ENCODE measurements around the gene HSP90AA1.
A peak's percentile ranks its signal among the peaks of the same experiment; 100 is the strongest.
"Not testable (repeated sequence)": the region's sequence is repeated elsewhere in the genome, so short reads cannot be mapped to it uniquely, and the experiment has no call there.

The HSP90AA1 gene

GRCh38 chr14:102086972-102087761 lies at the start of gene HSP90AA1:
Gene HSP90AA1 (minus strand): TSS chr14:102087044. CDS start chr14:102086378, 666 bp downstream.
- peak; percentile 97 for DNase-seq (ENCODE audit: low spot score)

- not testable (repeated sequence) for DNase-seq (ENCODE audit: low spot score)
Observed at GRCh38 chr14:102135456-102135855, 48.6 kb upstream of the HSP90AA1 start.

GRCh38 chr14:102134719-102135118 lies 47.9 kb upstream of the HSP90AA1 start:
- DNase-seq (ENCODE audit: low spot score): not testable (repeated sequence)

GRCh38 chr14:102134021-102134420 lies 47.2 kb upstream of the HSP90AA1 start:
- DNase-seq (ENCODE audit: low spot score): not testable (repeated sequence)

- no peak for DNase-seq (ENCODE audit: low spot score)
Observed at GRCh38 chr14:102131741-102132140, 44.9 kb upstream of the HSP90AA1 start.

- no peak for DNase-seq (ENCODE audit: low spot score)
Observed at GRCh38 chr14:102126807-102127455, 40.1 kb upstream of the HSP90AA1 start.

GRCh38 chr14:102125546-102125945 lies 38.7 kb upstream of the HSP90AA1 start:
- DNase-seq (ENCODE audit: low spot score): no peak

- no peak for DNase-seq (ENCODE audit: low spot score)
Observed at GRCh38 chr14:102124419-102124818, 37.6 kb upstream of the HSP90AA1 start.

GRCh38 chr14:102121567-102121966 lies 34.7 kb upstream of the HSP90AA1 start:
- DNase-seq (ENCODE audit: low spot score): no peak

GRCh38 chr14:102120888-102121287 lies 34.0 kb upstream of the HSP90AA1 start:
- DNase-seq (ENCODE audit: low spot score): no peak

- no peak for DNase-seq (ENCODE audit: low spot score)
Observed at GRCh38 chr14:102117852-102118251, 31.0 kb upstream of the HSP90AA1 start.

GRCh38 chr14:102116361-102117180 lies 29.7 kb upstream of the HSP90AA1 start:
- no peak for DNase-seq (ENCODE audit: low spot score)

- DNase-seq (ENCODE audit: low spot score): no peak
Observed at GRCh38 chr14:102111101-102111500, 24.3 kb upstream of the HSP90AA1 start.

GRCh38 chr14:102109332-102109731 lies 22.5 kb upstream of the HSP90AA1 start:
- not testable (repeated sequence) for DNase-seq (ENCODE audit: low spot score)

GRCh38 chr14:102105369-102105768 lies 18.5 kb upstream of the HSP90AA1 start:
- no peak for DNase-seq (ENCODE audit: low spot score)

- no peak for DNase-seq (ENCODE audit: low spot score)
Observed at GRCh38 chr14:102103062-102103695, 16.3 kb upstream of the HSP90AA1 start.

GRCh38 chr14:102097441-102098135 lies 10.7 kb upstream of the HSP90AA1 start:
- peak; percentile 49 for DNase-seq (ENCODE audit: low spot score)

GRCh38 chr14:102096569-102097188 lies 9.8 kb upstream of the HSP90AA1 start:
- peak; percentile 76 for DNase-seq (ENCODE audit: low spot score)

- DNase-seq (ENCODE audit: low spot score): peak; percentile 39
Observed at GRCh38 chr14:102095871-102096568, 9.2 kb upstream of the HSP90AA1 start.

- no peak for DNase-seq (ENCODE audit: low spot score)
Observed at GRCh38 chr14:102095231-102095870, 8.5 kb upstream of the HSP90AA1 start.
